Keratinocyte (primary cell): ENCODE results near the gene ARID3B. TPM values are rescaled to one million over a fixed set of nuclear protein-coding genes. Genes with fewer than 3 reads are reported as not detected.

Experiments
- DNase-seq: peaks from one replicate; pipeline ENCODE4 v3.0.0-alpha.2; 2011; ENCODE audit warnings: low read depth, missing footprints, low spot score
- FAIRE-seq: peaks from 2 replicates; lab custom pipeline; 2011; peaks lifted over from hg19 to GRCh38; lab: Jason Lieb, UNC
- H2AFZ ChIP-seq: 2 replicates; pipeline ENCODE4 v1.6.0; 2012; ENCODE audit warnings: low read length, control low read depth, inconsistent platforms; ENCODE audit not compliant: control insufficient read depth
- H3K27ac ChIP-seq: 2 replicates; pipeline ENCODE4 v1.5.1; 2011; ENCODE audit warnings: low read length; ENCODE audit not compliant: control insufficient read depth, insufficient read depth
- H3K27me3 ChIP-seq: 3 replicates; pipeline ENCODE4 v1.6.0; 2011; ENCODE audit warnings: low read length; ENCODE audit not compliant: control insufficient read depth, insufficient read depth; ENCODE audit errors: extremely low read depth
- H3K36me3 ChIP-seq, 2 experiments: 2 replicates in 1 of 2; 3 replicates in 1 of 2; pipeline ENCODE4 v1.5.1; 2011; ENCODE audit warnings: low read length in 2 of 2, mild to moderate bottlenecking in 1 of 2; ENCODE audit not compliant: control insufficient read depth in 2 of 2, insufficient read depth in 2 of 2; ENCODE audit errors: extremely low read depth in 1 of 2
- H3K4me1 ChIP-seq: 3 replicates; pipeline ENCODE4 v1.5.1; 2011; ENCODE audit warnings: low read length; ENCODE audit not compliant: control insufficient read depth, insufficient read depth; ENCODE audit errors: extremely low read depth
- H3K4me2 ChIP-seq: 3 replicates; pipeline ENCODE4 v1.6.0; 2011; ENCODE audit warnings: low read depth, low read length; ENCODE audit not compliant: control insufficient read depth, insufficient read depth; ENCODE audit errors: extremely low read depth
- H3K4me3 ChIP-seq, 3 experiments: fragments of 200-600 bp in 1 of 3; sonication (generic) in 1 of 3; 2 replicates in 2 of 3; 3 replicates in 1 of 3; pipeline ENCODE4 v1.5.1; 2011 to 2016; ENCODE audit warnings: low read length in 3 of 3, mild to moderate bottlenecking in 3 of 3, control low read depth in 2 of 3, inconsistent platforms in 1 of 3, low read depth in 1 of 3, mixed read lengths in 1 of 3, mixed run types in 1 of 3, moderate library complexity in 1 of 3; ENCODE audit not compliant: control insufficient read depth in 2 of 3, insufficient read depth in 2 of 3; ENCODE audit errors: extremely low read depth in 1 of 3
- H3K79me2 ChIP-seq: 2 replicates; pipeline ENCODE4 v1.6.0; 2012; ENCODE audit warnings: low read length; ENCODE audit not compliant: control insufficient read depth, insufficient read depth
- H3K9ac ChIP-seq: 3 replicates; pipeline ENCODE4 v1.6.0; 2011; ENCODE audit warnings: low read length; ENCODE audit not compliant: control insufficient read depth, insufficient read depth; ENCODE audit errors: extremely low read depth
- H3K9me1 ChIP-seq: 3 replicates; pipeline ENCODE4 v1.6.0; 2011; ENCODE audit warnings: low read length; ENCODE audit not compliant: control insufficient read depth, insufficient read depth; ENCODE audit errors: extremely low read depth
- H3K9me3 ChIP-seq: 2 replicates; pipeline ENCODE4 v1.5.1; 2012; ENCODE audit warnings: low read depth, low read length; ENCODE audit not compliant: control insufficient read depth
- H4K20me1 ChIP-seq: 3 replicates; pipeline ENCODE4 v1.6.0; 2011; ENCODE audit warnings: low read length; ENCODE audit not compliant: control insufficient read depth, insufficient read depth; ENCODE audit errors: extremely low read depth
- CTCF ChIP-seq, 3 experiments: IDR thresholded peaks in 1 of 3; conservative IDR thresholded peaks in 1 of 3; optimal IDR thresholded peaks in 1 of 3; 2 replicates in 2 of 3; 3 replicates in 1 of 3; pipeline versions ENCODE3 to v1.5.1; 2011; ENCODE audit warnings: low read length in 3 of 3, mild to moderate bottlenecking in 3 of 3, moderate library complexity in 2 of 3, control low read depth in 1 of 3, inconsistent platforms in 1 of 3; ENCODE audit not compliant: insufficient read depth in 2 of 3; ENCODE audit errors: extremely low read depth in 1 of 3
- EZH2 ChIP-seq: IDR thresholded peaks from one replicate; pipeline ENCODE4 v1.6.1; 2012; ENCODE audit warnings: inconsistent platforms, mild to moderate bottlenecking, low read length, moderate library complexity
- dilution Hi-C: fragments of 300-500 bp; cut with MboI; formaldehyde crosslinking; loops from one replicate; pipeline ENCODE4 v1.7.0; 2020; ENCODE audit warnings: low sequenced_read_pairs; ENCODE audit not compliant: extremely low pct_ligation_motif_present
- polyA plus RNA-seq, 5 experiments: library from polyadenylated mRNA; depleted of rRNA in 3 of 5; stranded (reverse) in 3 of 5; stranded (forward) in 1 of 5; unstranded in 1 of 5; fragments of >200 nt; gene quantifications; 1 replicate in 1 of 5; 2 replicates in 3 of 5; 3 replicates in 1 of 5; pipeline versions ENCODE4 v1.2.1 to v1.2.3, GENCODE V29; 2011 to 2012; ENCODE audit warnings: missing spikeins in 2 of 5, low read depth in 1 of 5, low replicate concordance in 1 of 5

The ARID3B gene
- polyA plus RNA-seq, 1 donor (not counting 4 experiments of a cell fraction or from before 2014, with no cell fraction given) = 3.6 TPM

- Histone ChIP-seq H3K36me3 (peaks cover 10 to 13% of the 10 kb centered on the region in 2 experiments), H3K4me3 (no peak overlapping the region), H3K9ac (no peak overlapping the region), H3K9me1 (no peaks in the 10 kb centered on the region), H3K27me3 (no peaks in the 10 kb centered on the region), H3K4me1 (peaks cover 26% of the 10 kb centered on the region), H2AFZ (no peak overlapping the region), H3K4me2 (no peak overlapping the region), H3K27ac (no peak overlapping the region), H3K79me2 (peaks cover 15% of the 10 kb centered on the region), H4K20me1 (peaks cover 29% of the 10 kb centered on the region), H3K9me3 (no peaks in the 10 kb centered on the region)
- DNase-seq = no peak
- FAIRE-seq = no peak
- dilution Hi-C loops = no loop called here
- TF ChIP-seq EZH2 (no peak), CTCF (optimal IDR thresholded peaks at IDR 0.05 in 1 of 3, IDR thresholded peaks at IDR 0.05 in 1 of 3, conservative IDR thresholded peaks at IDR 0.05 in 1 of 3; ENCODE audit: extremely low read depth in 1 of 3, insufficient read depth in 2 of 3, low read length in 3 of 3) (no peak)
Observed at GRCh38 chr15:74547616-74548015, 6.6 kb downstream of the ARID3B start.

- no peak for TF ChIP-seq EZH2
- no peak for TF ChIP-seq CTCF (optimal IDR thresholded peaks at IDR 0.05 in 1 of 3, IDR thresholded peaks at IDR 0.05 in 1 of 3, conservative IDR thresholded peaks at IDR 0.05 in 1 of 3; ENCODE audit: extremely low read depth in 1 of 3, insufficient read depth in 2 of 3, low read length in 3 of 3)
- peaks cover 10 to 13% of the 10 kb centered on the region in 2 experiments for H3K36me3 ChIP-seq
- no peak overlapping the region for H3K4me3 ChIP-seq
- H2AFZ ChIP-seq = no peak overlapping the region
- H3K79me2 ChIP-seq = peaks cover 16% of the 10 kb centered on the region
- no peak for DNase-seq
- no peaks in the 10 kb centered on the region for H3K27me3 ChIP-seq
- FAIRE-seq = no peak
- no peak overlapping the region for H3K27ac ChIP-seq
- no peak overlapping the region for H3K4me2 ChIP-seq
- peaks cover 20% of the 10 kb centered on the region for H3K4me1 ChIP-seq
- H4K20me1 ChIP-seq = peaks cover 29% of the 10 kb centered on the region
- dilution Hi-C loops = no loop called here
- H3K9me1 ChIP-seq = no peaks in the 10 kb centered on the region
- no peak overlapping the region for H3K9ac ChIP-seq
- no peaks in the 10 kb centered on the region for H3K9me3 ChIP-seq
Observed at GRCh38 chr15:74548241-74548640, 7.2 kb downstream of the ARID3B start.
